Kidney (tissue), 14 donors: ENCODE data around the gene ZSCAN9. TPM values are rescaled to one million over a fixed set of nuclear protein-coding genes. Genes with fewer than 3 reads are reported as not detected.

ENCODE experiments used
- DNase-seq, 5 donors: peaks; one replicate each; pipeline ENCODE4 v3.0.0-alpha.2; 2013 to 2020
- FAIRE-seq: peaks from 2 replicates; lab custom pipeline; 2012; peaks lifted over from hg19 to GRCh38; lab: Jason Lieb, UNC
- H3K27ac ChIP-seq, 2 donors: one replicate each; pipeline ENCODE4 v1.7.0; 2013; ENCODE audit warnings: low read depth in 2 of 2, low read length in 2 of 2, inconsistent platforms in 1 of 2
- H3K27me3 ChIP-seq: one replicate; pipeline ENCODE4 v1.7.1; 2013; ENCODE audit warnings: low read length, inconsistent platforms; ENCODE audit not compliant: control insufficient read depth, insufficient read depth
- H3K36me3 ChIP-seq, 3 donors: one replicate each; pipeline versions ENCODE4 v1.7.0 to v1.7.1; 2013; ENCODE audit warnings: low read length in 3 of 3, control low read depth in 1 of 3, inconsistent platforms in 1 of 3; ENCODE audit not compliant: insufficient read depth in 3 of 3, control insufficient read depth in 2 of 3
- H3K4me1 ChIP-seq, 3 donors: one replicate each; pipeline versions ENCODE4 v1.7.0 to v1.7.1; 2013; ENCODE audit warnings: low read length in 3 of 3, inconsistent platforms in 1 of 3, low read depth in 1 of 3; ENCODE audit not compliant: control insufficient read depth in 2 of 3, insufficient read depth in 2 of 3
- H3K4me3 ChIP-seq, 3 donors: one replicate each; pipeline versions ENCODE4 v1.7.0 to v1.8.1; 2013; ENCODE audit warnings: low read length in 3 of 3, control low read depth in 1 of 3, inconsistent platforms in 1 of 3
- H3K9ac ChIP-seq, 3 donors: one replicate each; pipeline versions ENCODE4 v1.7.0 to v1.7.1; 2013; ENCODE audit warnings: low read length in 3 of 3, control low read depth in 1 of 3, inconsistent platforms in 1 of 3
- H3K9me3 ChIP-seq, 3 donors: one replicate each; pipeline versions ENCODE4 v1.7.0 to v1.7.1; 2013; ENCODE audit warnings: low read length in 3 of 3, control low read depth in 1 of 3, inconsistent platforms in 1 of 3; ENCODE audit not compliant: control insufficient read depth in 2 of 3, insufficient read depth in 1 of 3
- intact Hi-C: fragments of 100-400 bp; cut with DNase I; formaldehyde crosslinking; loops from one replicate; pipeline ENCODE4 v1.11.1; 2022
- polyA plus RNA-seq: library from polyadenylated mRNA; stranded (reverse); fragments of 350-450 nt; fragmentation: Illumina TruSeq; extraction: RNeasy Lipid Tissue Mini Kit (QIAGEN cat#74804); gene quantifications from one replicate; pipeline ENCODE4 v1.2.3, GENCODE V29; 2014; ENCODE audit warnings: low read depth, low replicate concordance; ENCODE audit not compliant: insufficient read depth
- total RNA-seq: library from RNA; stranded (reverse); fragmentation: NEBNext Ultra II Directional; extraction: Animal tissue kit (Norgen Biotek cat#: 25700); gene quantifications from one replicate; pipeline ENCODE4 v1.2.1, GENCODE V29; 2021
- TF ChIP-seq, protein P1 (sequence below): IDR thresholded peaks from 3 replicates; pipeline ENCODE4 v1.5.1; 2012; ENCODE audit warnings: mild to moderate bottlenecking, moderate library complexity, borderline replicate concordance; ENCODE audit not compliant: insufficient read depth; ENCODE audit errors: extremely low read depth
- donor health status: control.
- donor health status: control.
- donor health status: control.
- donor health status: control.
- donor health status: control.
- donor health status: DM: yes; HTN: yes; CAD: no.
- donor health status: Normal renal cell carcinoma (clear cell type).

ZSCAN9 gene
- total and polyA plus RNA-seq, 2 donors from 2014 or later = 8.1 to 15.6 TPM

DNA sequence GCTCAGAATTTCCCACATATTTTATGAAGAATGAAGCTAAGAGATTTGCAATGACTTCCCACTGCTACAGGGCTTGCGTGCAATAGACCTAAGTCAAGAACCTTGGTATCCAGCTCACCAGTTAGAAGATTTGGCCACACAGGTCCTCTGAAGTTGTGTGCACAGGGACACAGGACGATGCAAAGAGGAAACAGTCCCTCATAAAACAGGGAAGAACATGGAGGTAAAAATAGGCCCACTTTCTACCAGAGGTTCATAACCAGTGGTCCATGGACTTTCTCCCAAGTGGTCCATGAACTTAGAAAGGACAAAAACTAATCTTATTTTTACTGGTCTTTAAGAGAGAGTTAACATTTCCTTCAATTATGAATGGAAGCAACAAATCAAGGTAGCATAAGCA, 25.7 kb downstream of the ZSCAN9 start:
- DNase-seq = no peak
- Histone ChIP-seq H3K4me1 (peaks cover 0 to 12% (median 9%) of the 10 kb centered on the region in 3 donors), H3K9me3 (no peaks in the 10 kb centered on the region), H3K27ac (no peak overlapping the region), H3K4me3 (peak overlapping the region; percentile 21 to 99 (median 99)), H3K9ac (no peak overlapping the region), H3K36me3 (peaks cover 2 to 8% (median 6%) of the 10 kb centered on the region in 3 donors), H3K27me3 (no peaks in the 10 kb centered on the region)
- no peak for FAIRE-seq
- intact Hi-C loops = no loop called here
- TF ChIP-seq, protein P1, sequence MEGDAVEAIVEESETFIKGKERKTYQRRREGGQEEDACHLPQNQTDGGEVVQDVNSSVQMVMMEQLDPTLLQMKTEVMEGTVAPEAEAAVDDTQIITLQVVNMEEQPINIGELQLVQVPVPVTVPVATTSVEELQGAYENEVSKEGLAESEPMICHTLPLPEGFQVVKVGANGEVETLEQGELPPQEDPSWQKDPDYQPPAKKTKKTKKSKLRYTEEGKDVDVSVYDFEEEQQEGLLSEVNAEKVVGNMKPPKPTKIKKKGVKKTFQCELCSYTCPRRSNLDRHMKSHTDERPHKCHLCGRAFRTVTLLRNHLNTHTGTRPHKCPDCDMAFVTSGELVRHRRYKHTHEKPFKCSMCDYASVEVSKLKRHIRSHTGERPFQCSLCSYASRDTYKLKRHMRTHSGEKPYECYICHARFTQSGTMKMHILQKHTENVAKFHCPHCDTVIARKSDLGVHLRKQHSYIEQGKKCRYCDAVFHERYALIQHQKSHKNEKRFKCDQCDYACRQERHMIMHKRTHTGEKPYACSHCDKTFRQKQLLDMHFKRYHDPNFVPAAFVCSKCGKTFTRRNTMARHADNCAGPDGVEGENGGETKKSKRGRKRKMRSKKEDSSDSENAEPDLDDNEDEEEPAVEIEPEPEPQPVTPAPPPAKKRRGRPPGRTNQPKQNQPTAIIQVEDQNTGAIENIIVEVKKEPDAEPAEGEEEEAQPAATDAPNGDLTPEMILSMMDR = no peak

DNA sequence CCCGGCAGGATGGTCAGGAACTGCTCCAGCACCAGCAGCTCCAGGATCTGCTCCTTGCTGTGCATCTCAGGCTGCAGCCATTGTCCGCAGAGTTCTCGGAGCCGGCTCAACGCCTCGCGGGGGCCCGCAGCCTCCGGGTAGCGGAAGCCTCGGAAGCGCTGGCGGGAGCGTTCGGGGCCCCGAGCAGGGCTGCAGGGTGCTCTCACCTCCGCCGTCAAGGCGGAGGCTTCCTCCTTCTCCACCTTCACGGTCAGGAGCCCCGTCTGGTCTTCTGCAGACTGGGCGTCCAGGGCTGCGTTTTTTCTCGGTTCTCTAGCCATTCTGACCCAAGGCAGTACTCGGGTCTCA, 26.6 kb downstream of the ZSCAN9 start:
- H3K9ac ChIP-seq = peak overlapping the region; percentile 72 to 91 (median 89)
- TF ChIP-seq, protein P1 = no peak
- FAIRE-seq = no peak

DNA sequence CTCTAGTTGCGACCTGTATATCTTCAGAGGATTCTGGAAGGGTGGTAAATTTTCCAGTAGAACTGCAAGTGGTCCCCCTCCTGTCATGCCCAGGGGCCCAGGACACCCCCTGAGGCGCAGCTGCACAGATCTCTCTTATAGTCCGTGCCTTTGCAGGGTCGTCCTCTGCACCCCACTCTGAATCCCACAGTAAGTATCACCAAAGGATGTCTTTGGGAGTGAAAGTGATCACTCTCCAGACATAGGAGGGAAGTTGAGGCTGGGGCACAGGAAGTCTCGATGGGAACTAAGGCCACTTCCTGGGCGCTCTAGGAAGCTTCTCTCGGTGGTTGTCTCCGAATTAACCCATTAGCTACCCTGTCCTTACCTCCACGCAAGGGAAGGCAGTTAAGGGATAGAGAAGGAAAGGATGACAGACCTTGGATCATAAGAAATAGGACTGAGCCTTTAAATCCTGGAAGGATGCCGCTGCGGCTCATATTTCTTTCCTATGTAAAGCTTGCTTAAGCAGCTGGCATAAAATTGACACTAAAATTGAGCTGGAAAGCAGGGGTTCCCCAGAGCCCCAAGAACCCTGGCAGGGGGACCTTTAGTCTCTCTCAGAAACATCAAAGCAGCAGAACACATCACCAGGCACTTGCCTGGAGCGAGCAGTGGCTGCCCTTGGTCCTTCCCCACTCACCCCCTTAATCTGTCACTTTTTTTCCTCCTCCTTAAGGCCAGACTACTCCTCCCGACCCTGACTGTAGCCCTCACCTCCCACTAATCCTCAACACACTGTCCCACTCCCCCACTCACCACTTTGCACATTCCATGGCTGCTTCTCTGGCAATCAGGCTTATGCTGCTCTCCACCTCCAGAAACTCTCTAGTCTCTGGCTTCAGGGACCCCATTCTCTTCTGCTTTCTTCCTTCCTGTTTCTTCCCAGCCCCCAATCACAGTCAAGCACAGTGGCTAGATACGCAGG, 27.2 kb downstream of the ZSCAN9 start, which contains the start of gene ZKSCAN4:
TSS of gene ZKSCAN4 (minus strand) at position 261 of the 967 bp plus-strand sequence. CDS start 289 bp downstream, outside the sequence.
- H3K27ac ChIP-seq = no peak within 1 kb of the TSS
- H3K27me3 ChIP-seq = no peaks in the 10 kb centered on the region
- H3K9ac ChIP-seq = peak within 1 kb of the TSS; percentile 72 to 91 (median 89)
- no peaks in the 10 kb centered on the region for H3K9me3 ChIP-seq
- intact Hi-C loops = no loop called here
- peaks cover 0 to 12% (median 9%) of the 10 kb centered on the region in 3 donors for H3K4me1 ChIP-seq
- TF ChIP-seq, protein P1 = no peak
- peak in 4 of 5 donors; percentile 78 to 95 (median 92) for DNase-seq
- H3K36me3 ChIP-seq = peaks cover 0 to 5% (median 0%) of the 10 kb centered on the region in 3 donors
- peak within 1 kb of the TSS; percentile 93 to 99 (median 99) for H3K4me3 ChIP-seq
- FAIRE-seq = no peak

More for the DNA sequence above, 26.6 kb downstream of the ZSCAN9 start:
- Histone ChIP-seq H3K9me3 (no peaks in the 10 kb centered on the region), H3K27me3 (no peaks in the 10 kb centered on the region), H3K36me3 (peaks cover 0 to 5% (median 2%) of the 10 kb centered on the region in 3 donors), H3K27ac (no peak overlapping the region), H3K4me1 (peaks cover 0 to 12% (median 9%) of the 10 kb centered on the region in 3 donors), H3K4me3 (peak overlapping the region; percentile 93 to 99 (median 99))
- DNase-seq = peak in 2 of 5 donors; percentile 47 to 64
- intact Hi-C loops = no loop called here
